GM12873 (cell line): ENCODE measurements around the gene CCDC89.

Source experiments
- TF ChIP-seq, protein P1 (sequence below): IDR thresholded peaks from 2 replicates; pipeline ENCODE4 v1.5.1; 2012; ENCODE audit warnings: low read depth, mild to moderate bottlenecking, moderate library complexity, low read length, control low read depth; ENCODE audit not compliant: insufficient read depth; ENCODE audit errors: missing control alignments

The CCDC89 gene

DNA sequence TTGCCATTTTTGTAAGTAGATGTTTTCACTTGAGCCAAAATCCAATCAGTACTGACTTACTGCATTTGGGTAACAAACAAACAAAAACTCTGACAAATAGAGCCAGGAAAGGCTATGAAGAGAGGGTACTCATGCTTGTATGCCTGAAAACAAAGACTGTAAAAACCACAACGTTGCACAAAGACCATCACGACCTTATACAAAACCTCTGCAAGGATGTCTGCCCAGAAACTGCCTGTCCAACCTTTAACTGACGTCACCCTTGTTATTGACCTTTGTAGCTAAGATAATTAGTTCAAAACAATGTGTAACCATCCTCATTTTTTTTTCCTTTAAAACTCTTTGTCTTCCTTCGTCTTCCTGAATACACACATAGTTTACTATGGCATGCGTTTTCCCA is 20.3 kb downstream of the CCDC89 start:
- TF ChIP-seq, protein P1, sequence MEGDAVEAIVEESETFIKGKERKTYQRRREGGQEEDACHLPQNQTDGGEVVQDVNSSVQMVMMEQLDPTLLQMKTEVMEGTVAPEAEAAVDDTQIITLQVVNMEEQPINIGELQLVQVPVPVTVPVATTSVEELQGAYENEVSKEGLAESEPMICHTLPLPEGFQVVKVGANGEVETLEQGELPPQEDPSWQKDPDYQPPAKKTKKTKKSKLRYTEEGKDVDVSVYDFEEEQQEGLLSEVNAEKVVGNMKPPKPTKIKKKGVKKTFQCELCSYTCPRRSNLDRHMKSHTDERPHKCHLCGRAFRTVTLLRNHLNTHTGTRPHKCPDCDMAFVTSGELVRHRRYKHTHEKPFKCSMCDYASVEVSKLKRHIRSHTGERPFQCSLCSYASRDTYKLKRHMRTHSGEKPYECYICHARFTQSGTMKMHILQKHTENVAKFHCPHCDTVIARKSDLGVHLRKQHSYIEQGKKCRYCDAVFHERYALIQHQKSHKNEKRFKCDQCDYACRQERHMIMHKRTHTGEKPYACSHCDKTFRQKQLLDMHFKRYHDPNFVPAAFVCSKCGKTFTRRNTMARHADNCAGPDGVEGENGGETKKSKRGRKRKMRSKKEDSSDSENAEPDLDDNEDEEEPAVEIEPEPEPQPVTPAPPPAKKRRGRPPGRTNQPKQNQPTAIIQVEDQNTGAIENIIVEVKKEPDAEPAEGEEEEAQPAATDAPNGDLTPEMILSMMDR, result no peak

DNA sequence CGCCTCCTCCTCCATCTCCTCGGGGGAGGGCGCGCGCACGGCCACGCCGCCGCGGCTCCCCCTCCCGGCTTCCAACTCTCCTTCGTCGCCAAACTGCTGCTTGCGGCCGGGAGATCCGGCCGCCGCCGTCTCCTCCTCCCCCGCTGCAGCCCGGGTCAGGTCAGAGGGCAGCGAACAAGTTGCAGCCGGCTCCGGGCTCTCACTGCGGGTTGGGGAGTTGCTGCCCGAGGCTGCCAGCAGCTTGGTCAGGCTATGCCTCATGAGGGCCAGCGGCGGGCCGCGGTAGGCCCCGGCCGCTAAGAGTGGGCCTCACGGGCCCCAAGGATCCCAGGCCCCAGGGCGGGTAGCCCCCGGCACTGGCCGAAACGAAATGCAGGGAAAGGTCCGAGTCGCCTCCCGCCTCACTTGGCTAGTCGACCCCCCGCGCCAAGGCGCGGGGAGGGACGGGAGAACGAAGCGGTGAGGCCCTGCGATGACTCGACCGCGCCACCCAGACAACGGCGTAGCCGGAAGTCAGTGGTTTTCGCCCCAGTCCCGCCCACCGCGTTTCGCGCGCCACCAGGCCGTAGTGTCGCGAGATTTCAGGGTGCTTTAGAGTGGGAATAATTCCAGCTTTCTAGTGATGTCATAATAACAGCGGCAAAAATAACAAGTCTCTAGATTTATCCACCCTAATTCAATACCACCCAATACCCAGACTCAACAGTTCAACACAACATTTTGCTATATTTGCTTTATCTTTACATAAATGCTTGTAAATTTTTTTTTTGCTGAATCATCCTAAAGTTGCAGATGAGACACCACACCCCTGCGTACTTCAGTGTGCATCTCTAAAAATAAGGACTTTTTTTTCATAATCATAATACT is 21.1 kb downstream of the CCDC89 start, which contains the start of gene CREBZF:
TSS of gene CREBZF (minus strand) at position 515 of the 867 bp plus-strand sequence. CDS start at position 261, 254 bp downstream.
- TF ChIP-seq, protein P1, result no peak

DNA sequence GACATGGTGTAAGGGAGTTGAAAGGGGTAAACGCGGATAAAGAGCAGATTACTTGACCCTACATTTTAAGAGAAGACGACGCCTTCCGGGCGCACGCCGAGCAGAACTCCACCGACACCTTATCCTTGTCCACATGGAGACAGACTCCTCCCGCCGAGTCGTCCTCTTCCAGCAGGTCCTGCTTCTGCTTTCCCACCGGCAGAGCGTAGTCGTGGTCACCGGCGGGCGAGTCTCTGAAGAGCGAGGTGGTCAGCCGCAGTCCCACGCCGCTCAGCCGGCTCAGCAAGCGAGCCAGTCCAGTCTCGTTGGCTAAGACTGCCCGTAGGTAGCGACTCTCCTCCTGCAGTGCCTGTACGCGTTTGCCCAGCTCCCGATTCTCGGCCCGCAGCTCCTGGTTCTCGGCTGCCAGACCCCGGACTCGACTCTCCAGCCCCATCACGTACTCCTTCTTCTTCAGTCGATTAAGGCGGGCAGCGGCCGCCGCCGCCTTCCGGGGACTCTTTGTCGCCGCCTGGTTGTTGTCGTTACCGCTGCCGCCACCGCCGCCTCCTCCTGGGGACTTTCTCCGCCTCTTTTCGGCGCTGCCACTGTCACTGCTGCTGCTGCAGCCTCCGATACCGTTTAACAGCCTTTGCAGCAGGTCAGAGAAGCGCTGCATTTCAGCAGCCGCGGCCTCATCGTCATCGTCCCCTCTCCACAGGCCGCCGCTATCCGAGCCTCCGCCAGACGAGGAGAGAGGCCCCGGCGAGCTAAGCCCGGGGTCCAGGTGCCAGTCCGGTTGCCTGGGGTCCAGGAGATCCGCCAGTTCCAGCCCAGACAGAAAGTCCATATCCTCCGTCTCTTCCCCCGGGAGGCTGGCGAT is 22.0 kb downstream of the CCDC89 start:
- TF ChIP-seq, protein P1, result peak; percentile 66

DNA sequence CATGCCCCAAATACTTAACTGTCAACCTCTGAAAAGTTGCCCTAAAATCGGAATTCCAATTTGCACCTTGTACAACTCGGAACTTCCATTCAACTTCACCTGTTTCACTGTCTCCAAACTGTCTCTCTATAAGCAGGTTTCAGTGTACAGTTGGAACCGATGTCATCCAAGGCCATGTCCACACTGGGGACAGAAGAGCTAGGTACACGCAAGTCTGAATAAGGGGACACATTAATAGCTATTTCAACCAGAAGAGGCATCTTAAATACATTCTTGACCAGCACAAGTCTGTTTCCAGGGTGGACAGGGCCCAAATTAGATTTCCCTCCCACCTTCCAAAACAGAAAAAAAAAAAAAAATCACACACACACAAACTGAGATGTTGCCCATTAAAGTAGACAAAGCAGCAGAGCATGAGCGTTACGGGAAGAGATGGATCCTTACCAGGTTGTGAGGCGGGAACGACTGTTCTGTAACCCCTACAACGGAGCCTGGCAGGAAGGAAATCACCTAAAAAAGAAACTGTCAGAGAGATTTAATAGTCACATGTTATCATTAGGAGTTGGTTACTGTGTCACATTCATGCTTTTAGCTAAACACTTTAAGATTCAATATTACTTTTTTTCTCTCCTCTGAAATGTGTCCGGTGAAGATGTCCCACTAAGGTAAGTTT is 22.8 kb downstream of the CCDC89 start:
- TF ChIP-seq, protein P1, result no peak

DNA sequence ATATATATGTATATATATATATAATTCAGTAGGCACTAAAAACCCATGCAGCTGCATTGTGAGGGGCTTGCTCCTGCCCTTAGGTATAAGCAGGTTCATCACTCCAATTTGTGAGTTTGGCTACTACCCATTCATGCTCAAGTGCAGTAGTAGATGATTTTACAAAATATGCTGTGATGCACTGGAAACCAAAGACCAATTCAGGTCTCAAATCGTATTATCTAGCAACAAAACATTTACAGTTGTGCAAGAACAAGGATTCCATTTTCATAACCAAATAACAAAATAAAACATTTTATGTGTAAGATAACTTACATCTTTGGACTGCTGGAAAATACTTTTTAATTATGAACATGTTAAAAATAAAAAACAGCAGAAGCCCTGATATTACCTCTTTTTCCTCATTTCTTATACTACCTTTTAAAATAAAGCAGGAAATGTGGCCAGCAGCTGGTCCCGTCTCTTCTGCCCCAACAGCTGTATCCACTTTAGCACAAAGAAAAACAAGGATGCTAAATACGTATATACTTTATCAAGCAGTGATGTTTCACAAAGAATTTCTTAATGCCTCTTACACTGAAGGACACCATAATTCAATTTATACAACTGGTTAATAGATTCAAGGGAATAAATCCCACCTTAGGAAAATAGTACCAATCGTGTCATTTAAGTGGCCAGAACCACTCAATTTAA is 23.9 kb downstream of the CCDC89 start:
- TF ChIP-seq, protein P1, result no peak

DNA sequence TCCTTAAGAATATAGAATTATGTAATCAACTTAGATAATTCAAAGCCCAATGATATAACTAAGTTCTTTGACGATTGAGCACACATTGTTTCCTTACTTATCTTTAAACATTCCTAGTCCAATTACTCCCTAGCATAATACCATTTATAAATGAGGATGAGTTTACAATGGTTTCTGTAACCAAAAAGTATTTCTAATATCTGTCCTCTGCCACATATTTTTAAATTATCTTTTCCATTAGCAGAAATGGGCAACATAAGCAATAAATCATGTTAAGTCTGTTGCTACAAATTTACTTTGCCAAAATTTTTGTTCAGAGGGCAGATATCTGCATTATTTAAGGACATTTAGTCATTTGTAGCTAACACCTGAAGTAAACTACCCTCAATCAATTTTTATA is 27.8 kb downstream of the CCDC89 start:
- TF ChIP-seq, protein P1, result no peak
